Endodermal cell (in vitro differentiated cells): Measurements from ENCODE around the gene KIF3A. TPM values are rescaled to one million over a fixed set of nuclear protein-coding genes. Genes with fewer than 3 reads are reported as not detected.

ENCODE experiments used
- DNase-seq: peaks from one replicate; pipeline ENCODE4 v3.0.0-alpha.2; 2017
- H3K27ac ChIP-seq: 2 replicates; pipeline ENCODE4 v1.5.1; 2013; ENCODE audit warnings: mild to moderate bottlenecking, low read depth, low read length, moderate library complexity
- H3K27me3 ChIP-seq: 2 replicates; pipeline ENCODE4 v1.6.1; 2013; ENCODE audit warnings: mild to moderate bottlenecking, low read length, moderate library complexity; ENCODE audit not compliant: insufficient read depth, control insufficient read depth, poor library complexity, severe bottlenecking
- H3K36me3 ChIP-seq: 2 replicates; pipeline ENCODE4 v1.7.0; 2013; ENCODE audit warnings: mild to moderate bottlenecking, low read length, moderate library complexity; ENCODE audit not compliant: control insufficient read depth, insufficient read depth
- H3K4me1 ChIP-seq: one replicate; pipeline ENCODE4 v1.7.0; 2013; ENCODE audit warnings: low read length; ENCODE audit not compliant: control insufficient read depth, insufficient read depth
- H3K4me3 ChIP-seq: 2 replicates; pipeline ENCODE4 v1.5.1; 2013; ENCODE audit warnings: mild to moderate bottlenecking, low read length, moderate library complexity
- H3K9ac ChIP-seq: 2 replicates; pipeline ENCODE4 v1.6.1; 2013; ENCODE audit warnings: mild to moderate bottlenecking, low read length, moderate library complexity; ENCODE audit not compliant: poor library complexity, severe bottlenecking; ENCODE audit errors: extremely low read depth
- H3K9me3 ChIP-seq: 2 replicates; pipeline ENCODE4 v1.6.1; 2013; ENCODE audit warnings: mild to moderate bottlenecking, low read length, moderate library complexity; ENCODE audit not compliant: control insufficient read depth
- H3K27ac Mint-ChIP-seq: 2 replicates; pipeline ENCODE4 v1.8.0; 2020; ENCODE audit warnings: mixed read lengths
- H3K27me3 Mint-ChIP-seq: 2 replicates; pipeline ENCODE4 v1.8.0; 2021; ENCODE audit warnings: mild to moderate bottlenecking, mixed read lengths; ENCODE audit not compliant: insufficient read depth
- H3K36me3 Mint-ChIP-seq: 2 replicates; pipeline ENCODE4 v1.8.0; 2020; ENCODE audit warnings: low read depth, mixed read lengths
- H3K4me1 Mint-ChIP-seq: 2 replicates; pipeline ENCODE4 v1.8.0; 2020; ENCODE audit warnings: mixed read lengths
- H3K4me3 Mint-ChIP-seq: 2 replicates; pipeline ENCODE4 v1.8.0; 2020; ENCODE audit warnings: mild to moderate bottlenecking, moderate library complexity, mixed read lengths
- H3K9me3 Mint-ChIP-seq: 2 replicates; pipeline ENCODE4 v1.8.0; 2020; ENCODE audit warnings: mild to moderate bottlenecking, mixed read lengths
- CTCF ChIP-seq: fragments of 200-600 bp; sonication (generic); conservative IDR thresholded peaks from 2 replicates; pipeline ENCODE4 v1.5.0; 2021; ENCODE audit warnings: antibody characterized with exemption, mild to moderate bottlenecking
- WGBS, 2 experiments: methylation state at CpG; one replicate each; pipeline versions ENCODE4 v1.1.5 to v1.1.7; 2013; ENCODE audit warnings: missing lambda C conversion rate in 2 of 2, mixed read lengths in 1 of 2; ENCODE audit not compliant: insufficient coverage in 1 of 2, insufficient read length in 1 of 2; 5-methylcytosine and 5-hydroxymethylcytosine counted together
- total RNA-seq, 2 donors: library from RNA; stranded (reverse); fragmentation: NEBNext Ultra II Directional in 1 of 2; extraction: Animal tissue kit (Norgen Biotek cat#: 25700) in 1 of 2; gene quantifications; 2 replicates in 1 of 2; 3 replicates in 1 of 2; pipeline ENCODE4 v1.2.1, GENCODE V29; 2021

The KIF3A gene
- total RNA-seq, 2 donors from 2014 or later: 19.6 to 25.2 TPM

GRCh38 chr5:132662004-132662401 is 75.3 kb downstream of the KIF3A start:
- Mint-ChIP-seq H3K4me3 (no peak overlapping the region), H3K4me1 (peaks cover 16% of the 10 kb centered on the region), H3K36me3 (no peaks in the 10 kb centered on the region), H3K27me3 (peaks cover 15% of the 10 kb centered on the region), H3K9me3 (no peaks in the 10 kb centered on the region), H3K27ac (no peak overlapping the region)
- Histone ChIP-seq H3K27me3 (peaks cover 10% of the 10 kb centered on the region), H3K36me3 (no peaks in the 10 kb centered on the region), H3K4me3 (no peak overlapping the region), H3K9me3 (no peaks in the 10 kb centered on the region), H3K27ac (no peak overlapping the region), H3K9ac (no peak overlapping the region), H3K4me1 (peaks cover 9% of the 10 kb centered on the region)
- DNase-seq: no peak
- TF ChIP-seq CTCF: no peak
- WGBS, 2 experiments: 94 to 100% methylated on average over 7 to 9 of the region's 9 CpGs

- H3K9me3 Mint-ChIP-seq: no peaks in the 10 kb centered on the region
- no peaks in the 10 kb centered on the region for H3K36me3 Mint-ChIP-seq
- H3K9me3 ChIP-seq: no peaks in the 10 kb centered on the region
- no peaks in the 10 kb centered on the region for H3K36me3 ChIP-seq
- peaks cover 9% of the 10 kb centered on the region for H3K4me1 ChIP-seq
- DNase-seq: no peak
- 91 to 93% methylated on average over 8 to 12 of the region's 12 CpGs for WGBS, 2 experiments
- peaks cover 20% of the 10 kb centered on the region for H3K27me3 Mint-ChIP-seq
- TF ChIP-seq CTCF: no peak
- peaks cover 16% of the 10 kb centered on the region for H3K27me3 ChIP-seq
- no peak overlapping the region for H3K9ac ChIP-seq
- no peak overlapping the region for H3K27ac Mint-ChIP-seq
- no peak overlapping the region for H3K4me3 ChIP-seq
- H3K4me1 Mint-ChIP-seq: peaks cover 16% of the 10 kb centered on the region
- H3K4me3 Mint-ChIP-seq: no peak overlapping the region
- no peak overlapping the region for H3K27ac ChIP-seq
Observed at GRCh38 chr5:132661231-132662003, 75.9 kb downstream of the KIF3A start.

GRCh38 chr5:132659598-132660493 is 77.5 kb downstream of the KIF3A start:
- no peak for TF ChIP-seq CTCF
- no peak overlapping the region for H3K9ac ChIP-seq
- no peak for DNase-seq
- WGBS, 2 experiments: 93 to 94% methylated on average over 13 to 23 of the region's 23 CpGs
- peaks cover 32% of the 10 kb centered on the region for H3K27me3 ChIP-seq
- H3K27me3 Mint-ChIP-seq: peaks cover 32% of the 10 kb centered on the region
- no peak overlapping the region for H3K27ac ChIP-seq
- peaks cover under 1% of the 10 kb centered on the region for H3K36me3 Mint-ChIP-seq
- H3K27ac Mint-ChIP-seq: no peak overlapping the region
- H3K4me1 Mint-ChIP-seq: peaks cover 15% of the 10 kb centered on the region
- peaks cover 4% of the 10 kb centered on the region for H3K9me3 Mint-ChIP-seq
- peaks cover 9% of the 10 kb centered on the region for H3K4me1 ChIP-seq
- H3K36me3 ChIP-seq: no peaks in the 10 kb centered on the region
- no peak overlapping the region for H3K4me3 Mint-ChIP-seq
- no peak overlapping the region for H3K4me3 ChIP-seq
- no peaks in the 10 kb centered on the region for H3K9me3 ChIP-seq
